SH-SY5Y (cell line): Measurements from ENCODE around the gene AP1S2.

ENCODE experiments used
- GATA2 ChIP-seq: IDR thresholded peaks from 2 replicates; pipeline ENCODE4 v1.6.1; 2011; ENCODE audit warnings: mild to moderate bottlenecking, low read depth, low read length
- GATA3 ChIP-seq: IDR thresholded peaks from 2 replicates; pipeline ENCODE4 v1.6.1; 2011; ENCODE audit warnings: low read depth, mild to moderate bottlenecking, low read length, moderate library complexity

AP1S2 gene

DNA sequence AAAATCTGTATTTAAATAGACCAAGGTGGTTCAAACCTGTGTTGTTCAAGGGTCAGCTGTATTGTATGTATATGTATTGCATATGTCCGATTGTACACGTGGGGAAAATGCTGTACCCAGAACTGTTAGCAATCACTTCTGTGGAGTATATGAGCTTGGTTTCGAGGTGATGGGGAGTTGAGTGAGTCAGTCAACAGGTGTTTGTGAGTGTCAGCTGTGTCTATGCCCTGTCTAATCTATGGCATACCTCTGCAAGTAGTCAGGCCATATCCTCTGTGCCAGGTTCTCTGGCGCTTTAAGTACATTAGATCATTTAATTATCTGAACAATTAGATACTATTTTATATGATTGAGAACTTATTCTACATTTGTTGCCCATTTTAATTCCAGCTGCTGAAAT lies 56.9 kb downstream of the AP1S2 start:
- TF ChIP-seq GATA3: no peak
- TF ChIP-seq GATA2: no peak

DNA sequence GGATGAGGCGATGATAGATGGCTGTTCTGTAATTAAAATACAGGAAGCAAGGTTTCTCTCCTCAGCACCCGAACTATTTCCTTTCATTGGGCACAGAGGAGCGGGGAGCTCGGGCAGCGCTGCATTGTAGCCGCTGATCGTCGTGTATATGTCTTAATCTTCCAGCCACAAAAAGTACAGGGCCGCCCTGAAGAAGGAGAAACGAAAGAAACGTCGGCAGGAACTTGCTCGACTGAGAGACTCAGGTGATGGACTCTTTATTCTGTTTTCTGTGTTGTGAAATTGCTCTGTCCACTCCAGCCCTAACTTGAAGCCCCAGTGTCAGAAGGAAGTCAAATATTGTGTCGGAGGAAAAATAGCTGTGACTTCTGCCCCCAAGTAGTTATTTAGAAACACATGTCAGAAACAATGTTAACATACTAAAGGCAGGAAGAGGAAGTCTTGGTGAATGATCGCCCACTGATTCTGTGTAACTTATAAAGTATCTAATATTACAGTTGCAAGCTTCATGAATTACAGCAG lies 63.8 kb downstream of the AP1S2 start:
- TF ChIP-seq GATA3 (no peak), GATA2 (no peak)

DNA sequence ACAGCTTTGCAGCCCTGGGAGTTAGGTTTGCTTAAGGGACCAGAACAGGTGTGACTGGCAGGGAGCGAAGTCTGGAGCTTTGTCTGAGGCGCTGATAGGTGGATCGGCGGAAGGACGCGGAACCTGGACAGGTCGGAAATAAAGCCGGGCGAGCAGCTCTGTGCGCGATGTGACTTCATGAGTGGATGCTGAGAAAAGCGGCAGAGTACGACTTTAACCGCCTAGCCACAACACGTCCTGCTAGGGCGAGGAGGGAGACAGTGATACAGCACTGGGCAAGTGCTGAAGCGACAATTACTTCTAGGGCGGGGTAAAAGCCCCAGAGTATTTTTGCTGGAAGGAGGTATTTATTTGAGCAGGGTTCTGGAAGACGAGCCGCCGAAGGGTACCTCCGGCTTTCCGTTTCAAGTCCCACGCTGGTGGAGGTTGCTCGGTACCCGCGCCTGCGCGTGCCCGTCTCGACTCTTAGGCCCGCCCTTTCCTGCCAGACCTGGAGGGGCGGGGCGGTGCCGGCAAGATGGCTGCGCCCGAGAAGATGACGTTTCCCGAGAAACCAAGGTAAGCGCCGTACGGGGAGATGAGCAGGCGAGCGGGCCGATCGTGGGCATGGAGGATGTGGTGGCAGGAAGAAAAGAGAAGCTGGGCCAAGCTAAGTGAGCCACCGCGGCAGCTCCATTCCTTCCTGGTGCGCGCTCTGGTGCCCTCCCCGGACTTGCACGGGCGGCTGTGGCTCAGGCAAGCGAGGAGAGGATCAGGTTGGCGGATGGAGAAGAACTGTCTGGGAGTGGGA lies 64.4 kb downstream of the AP1S2 start, which contains the start of gene ZRSR2:
TSS of gene ZRSR2 (plus strand) at position 506 of the 790 bp plus-strand sequence. CDS start at position 518, 12 bp downstream.
- TF ChIP-seq GATA2: no peak
- no peak for TF ChIP-seq GATA3

DNA sequence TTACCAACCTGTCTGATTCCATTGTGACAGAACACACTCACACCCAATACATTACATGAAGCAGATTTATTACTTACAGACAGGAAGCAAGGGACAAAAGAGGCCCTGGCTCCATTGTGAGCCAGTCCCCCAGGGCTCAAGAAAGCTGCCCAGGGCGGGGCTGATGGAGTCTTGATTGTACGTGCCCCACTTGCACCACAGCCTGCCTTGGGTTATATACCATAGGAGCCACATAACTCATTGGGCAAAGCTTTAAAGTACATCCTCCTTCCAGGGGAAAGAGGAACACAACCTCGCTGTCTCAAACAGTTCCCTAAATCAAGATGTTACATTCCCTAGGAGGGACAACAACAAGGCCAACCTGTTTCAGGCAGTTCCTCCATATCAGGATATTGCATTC lies 67.7 kb downstream of the AP1S2 start:
- TF ChIP-seq GATA2 (no peak), GATA3 (no peak)

DNA sequence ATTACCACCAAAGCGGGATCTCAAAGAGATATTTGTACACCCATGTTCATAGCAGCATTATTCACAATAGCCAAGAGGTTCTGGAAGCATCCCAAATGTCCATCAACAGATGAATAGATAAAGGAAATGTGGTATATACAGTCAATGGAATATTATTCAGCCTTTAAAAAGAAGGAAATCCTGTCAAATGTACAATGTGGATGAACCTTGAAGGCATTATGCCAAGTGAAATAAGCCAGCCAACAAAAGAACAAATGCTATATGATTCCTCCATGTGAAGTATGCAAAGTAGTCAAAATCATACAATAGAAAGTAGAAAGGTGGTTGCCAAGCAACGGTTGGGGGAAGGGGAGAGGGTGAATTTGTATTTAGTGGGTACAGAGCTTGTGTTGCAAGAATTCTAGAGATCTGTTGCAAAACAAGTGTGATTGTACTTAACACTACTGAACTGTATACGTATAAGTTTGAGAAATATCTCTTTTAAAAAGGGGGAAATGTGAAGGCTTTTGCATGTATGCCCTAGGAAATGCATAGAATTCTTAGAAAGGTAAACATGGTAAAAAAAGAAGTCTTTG lies 69.3 kb downstream of the AP1S2 start:
- TF ChIP-seq GATA2: no peak

- no peak for TF ChIP-seq GATA3
- TF ChIP-seq GATA2: no peak
Measured at GRCh38 chrX:15781961-15782699, 72.5 kb downstream of the AP1S2 start.
